Measurements from ENCODE around the gene POTEH.
"Not testable (repeated sequence)": the region's sequence is repeated elsewhere in the genome, so short reads cannot be mapped to it uniquely, and the experiment has no call there.

The POTEH gene

GRCh38 chr22:15689749-15690125 is at the start of gene POTEH:
Gene POTEH (plus strand): TSS chr22:15690026. CDS start chr22:15690078, 52 bp downstream.
- DNase-seq (ENCODE audit: low read depth), result not testable (repeated sequence)

GRCh38 chr22:15642288-15642861 is 47.5 kb upstream of the POTEH start:
- DNase-seq (ENCODE audit: low read depth), result not testable (repeated sequence)

- DNase-seq (ENCODE audit: low read depth), result not testable (repeated sequence)
Observed at GRCh38 chr22:15651954-15652353, 37.9 kb upstream of the POTEH start.

GRCh38 chr22:15652738-15653137 is 37.1 kb upstream of the POTEH start:
- DNase-seq (ENCODE audit: low read depth), result not testable (repeated sequence)

- DNase-seq (ENCODE audit: low read depth), result not testable (repeated sequence)
Observed at GRCh38 chr22:15653241-15653640, 36.6 kb upstream of the POTEH start.

- not testable (repeated sequence) for DNase-seq (ENCODE audit: low read depth)
Observed at GRCh38 chr22:15661102-15661501, 28.7 kb upstream of the POTEH start.

GRCh38 chr22:15664682-15665081 is 25.1 kb upstream of the POTEH start:
- DNase-seq (ENCODE audit: low read depth), result not testable (repeated sequence)

GRCh38 chr22:15665478-15665877 is 24.3 kb upstream of the POTEH start:
- DNase-seq (ENCODE audit: low read depth), result not testable (repeated sequence)

GRCh38 chr22:15669430-15669829 is 20.4 kb upstream of the POTEH start:
- DNase-seq (ENCODE audit: low read depth), result not testable (repeated sequence)

GRCh38 chr22:15679702-15680101 is 10.1 kb upstream of the POTEH start:
- DNase-seq (ENCODE audit: low read depth), result not testable (repeated sequence)

GRCh38 chr22:15684115-15684514 is 5.7 kb upstream of the POTEH start:
- DNase-seq (ENCODE audit: low read depth), result not testable (repeated sequence)

- DNase-seq (ENCODE audit: low read depth), result not testable (repeated sequence)
Observed at GRCh38 chr22:15684695-15685094, 5.1 kb upstream of the POTEH start.

- DNase-seq (ENCODE audit: low read depth), result not testable (repeated sequence)
Observed at GRCh38 chr22:15685641-15686040, 4.2 kb upstream of the POTEH start.

GRCh38 chr22:15687086-15687485 is 2.7 kb upstream of the POTEH start:
- DNase-seq (ENCODE audit: low read depth), result not testable (repeated sequence)

GRCh38 chr22:15687676-15688075 is 2.1 kb upstream of the POTEH start:
- DNase-seq (ENCODE audit: low read depth), result not testable (repeated sequence)

- not testable (repeated sequence) for DNase-seq (ENCODE audit: low read depth)
Observed at GRCh38 chr22:15688090-15688489, 1.7 kb upstream of the POTEH start.

GRCh38 chr22:15689012-15689748 is 646 bp upstream of the POTEH start:
- DNase-seq (ENCODE audit: low read depth), result not testable (repeated sequence)

GRCh38 chr22:15713600-15713999 is 23.8 kb downstream of the POTEH start:
- not testable (repeated sequence) for DNase-seq (ENCODE audit: low read depth)

- not testable (repeated sequence) for DNase-seq (ENCODE audit: low read depth)
Observed at GRCh38 chr22:15714125-15714524, 24.3 kb downstream of the POTEH start.

GRCh38 chr22:15721884-15722283 is 32.1 kb downstream of the POTEH start:
- DNase-seq (ENCODE audit: low read depth), result not testable (repeated sequence)

GRCh38 chr22:15729209-15729917 is 39.5 kb downstream of the POTEH start:
- DNase-seq (ENCODE audit: low read depth), result not testable (repeated sequence)

- DNase-seq (ENCODE audit: low read depth), result not testable (repeated sequence)
Observed at GRCh38 chr22:15731023-15731422, 41.2 kb downstream of the POTEH start.

GRCh38 chr22:15734411-15734810 is 44.6 kb downstream of the POTEH start:
- DNase-seq (ENCODE audit: low read depth), result not testable (repeated sequence)

Measured in iris pigment epithelial cell (primary cell).